A673 (cell line): ENCODE results near the gene RBAK. TPM values are rescaled to one million over a fixed set of nuclear protein-coding genes. Genes with fewer than 3 reads are reported as not detected.
"Not testable (repeated sequence)": the region's sequence is repeated elsewhere in the genome, so short reads cannot be mapped to it uniquely, and the experiment has no call there.

Experiments
- BruUV-seq: library from RNA; stranded (reverse); fragments of 400-500 nt; replicated peaks from 2 replicates; lab custom pipeline; 2021; lab: Mats Ljungman, UMichigan
- CTCF ChIA-PET: fragments of 300-600 bp; sonication (Branson Sonifier 250); formaldehyde crosslinking; loops from one replicate; lab custom pipeline; 2022; ENCODE audit warnings: antibody characterized with exemption; lab: Charles Lee
- POLR2A ChIA-PET: fragments of 300-600 bp; sonication (Branson Sonifier 250); formaldehyde crosslinking; loops from one replicate; lab custom pipeline; 2022; ENCODE audit warnings: antibody characterized with exemption; ENCODE audit not compliant: low non-redundant PET; lab: Charles Lee
- DNase-seq: peaks from one replicate; pipeline ENCODE4 v3.0.0-alpha.2; 2015; ENCODE audit warnings: low spot score
- H3K27ac ChIP-seq: fragments of 200-600 bp; sonication (generic); 2 replicates; pipeline ENCODE4 v1.5.1; 2016; ENCODE audit warnings: mixed run types, low read depth, mild to moderate bottlenecking, mixed read lengths, antibody characterized with exemption, low read length; ENCODE audit not compliant: poor library complexity, severe bottlenecking
- H3K27me3 ChIP-seq: fragments of 200-600 bp; sonication (generic); replicated peaks from 2 replicates; pipeline ENCODE4 v1.6.1; 2017; ENCODE audit warnings: mixed run types, low read depth, mild to moderate bottlenecking, mixed read lengths, antibody characterized with exemption, low read length; ENCODE audit not compliant: insufficient read depth, poor library complexity
- H3K36me3 ChIP-seq: fragments of 200-600 bp; sonication (generic); 2 replicates; pipeline ENCODE4 v1.6.1; 2016; ENCODE audit warnings: mixed run types, mild to moderate bottlenecking, mixed read lengths, antibody characterized with exemption, low read length; ENCODE audit not compliant: insufficient read depth, poor library complexity, severe bottlenecking
- H3K4me1 ChIP-seq: fragments of 200-600 bp; sonication (generic); 2 replicates; pipeline ENCODE4 v1.6.1; 2017; ENCODE audit warnings: mixed run types, mild to moderate bottlenecking, mixed read lengths, antibody characterized with exemption, low read length; ENCODE audit not compliant: insufficient read depth, poor library complexity, severe bottlenecking
- H3K4me3 ChIP-seq: fragments of 200-600 bp; sonication (generic); 2 replicates; pipeline ENCODE4 v1.5.1; 2016; ENCODE audit warnings: low read depth, mixed run types, mild to moderate bottlenecking, mixed read lengths, low read length; ENCODE audit not compliant: poor library complexity, severe bottlenecking
- H3K9me3 ChIP-seq: fragments of 200-600 bp; sonication (generic); 2 replicates; pipeline ENCODE4 v1.6.1; 2016; ENCODE audit warnings: mixed run types, low read depth, mild to moderate bottlenecking, mixed read lengths, antibody characterized with exemption, low read length; ENCODE audit not compliant: poor library complexity, severe bottlenecking
- EZH2 ChIP-seq: fragments of 200-600 bp; sonication (generic); IDR thresholded peaks from 2 replicates; pipeline ENCODE4 v1.6.1; 2017; ENCODE audit warnings: borderline replicate concordance, low read depth, mild to moderate bottlenecking, mixed read lengths, antibody characterized with exemption, low read length; ENCODE audit not compliant: poor library complexity, severe bottlenecking
- intact Hi-C: fragments of 100-400 bp; cut with micrococcal nuclease; formaldehyde crosslinking; loops from one replicate; pipeline ENCODE4 v1.10.0; 2022; ENCODE audit not compliant: unreplicated experiment
- total RNA-seq: library from RNA; stranded (reverse); gene quantifications from 2 replicates; pipeline ENCODE4 v1.2.3, GENCODE V29; 2021
- TF ChIP-seq, protein P1 (sequence below): fragments of 300-800, 200-600 bp; sonication (generic); conservative IDR thresholded peaks from 2 replicates; pipeline ENCODE4 v1.5.1; 2017; ENCODE audit warnings: low read depth, mild to moderate bottlenecking, antibody characterized with exemption, low read length, moderate library complexity, mixed read lengths

Gene RBAK
- total RNA-seq, 1 experiment from 2014 or later, result 17.3 TPM

DNA sequence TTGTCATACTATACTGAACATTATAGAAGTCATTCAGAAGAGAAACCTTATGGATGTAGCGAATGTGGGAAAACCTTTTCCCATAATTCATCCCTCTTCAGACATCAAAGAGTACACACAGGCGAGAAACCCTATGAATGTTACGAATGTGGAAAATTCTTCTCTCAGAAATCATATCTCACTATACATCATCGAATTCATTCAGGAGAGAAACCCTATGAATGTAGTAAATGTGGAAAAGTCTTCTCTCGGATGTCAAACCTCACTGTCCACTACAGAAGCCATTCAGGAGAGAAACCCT lies 19.4 kb downstream of the RBAK start:
- Histone ChIP-seq H3K36me3 (peaks cover 73% of the 10 kb centered on the region), H3K4me3 (no peak overlapping the region), H3K27ac (no peak overlapping the region), H3K27me3 (no peaks in the 10 kb centered on the region), H3K9me3 (peaks cover 92% of the 10 kb centered on the region), H3K4me1 (no peaks in the 10 kb centered on the region)
- DNase-seq, result no peak
- ChIA-PET CTCF (no interaction called here), POLR2A (no interaction called here)
- no peak for TF ChIP-seq EZH2
- TF ChIP-seq, protein P1, sequence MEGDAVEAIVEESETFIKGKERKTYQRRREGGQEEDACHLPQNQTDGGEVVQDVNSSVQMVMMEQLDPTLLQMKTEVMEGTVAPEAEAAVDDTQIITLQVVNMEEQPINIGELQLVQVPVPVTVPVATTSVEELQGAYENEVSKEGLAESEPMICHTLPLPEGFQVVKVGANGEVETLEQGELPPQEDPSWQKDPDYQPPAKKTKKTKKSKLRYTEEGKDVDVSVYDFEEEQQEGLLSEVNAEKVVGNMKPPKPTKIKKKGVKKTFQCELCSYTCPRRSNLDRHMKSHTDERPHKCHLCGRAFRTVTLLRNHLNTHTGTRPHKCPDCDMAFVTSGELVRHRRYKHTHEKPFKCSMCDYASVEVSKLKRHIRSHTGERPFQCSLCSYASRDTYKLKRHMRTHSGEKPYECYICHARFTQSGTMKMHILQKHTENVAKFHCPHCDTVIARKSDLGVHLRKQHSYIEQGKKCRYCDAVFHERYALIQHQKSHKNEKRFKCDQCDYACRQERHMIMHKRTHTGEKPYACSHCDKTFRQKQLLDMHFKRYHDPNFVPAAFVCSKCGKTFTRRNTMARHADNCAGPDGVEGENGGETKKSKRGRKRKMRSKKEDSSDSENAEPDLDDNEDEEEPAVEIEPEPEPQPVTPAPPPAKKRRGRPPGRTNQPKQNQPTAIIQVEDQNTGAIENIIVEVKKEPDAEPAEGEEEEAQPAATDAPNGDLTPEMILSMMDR, result no peak
- intact Hi-C loops, result no loop called here
- BruUV-seq, result TSS peak; percentile 1

DNA sequence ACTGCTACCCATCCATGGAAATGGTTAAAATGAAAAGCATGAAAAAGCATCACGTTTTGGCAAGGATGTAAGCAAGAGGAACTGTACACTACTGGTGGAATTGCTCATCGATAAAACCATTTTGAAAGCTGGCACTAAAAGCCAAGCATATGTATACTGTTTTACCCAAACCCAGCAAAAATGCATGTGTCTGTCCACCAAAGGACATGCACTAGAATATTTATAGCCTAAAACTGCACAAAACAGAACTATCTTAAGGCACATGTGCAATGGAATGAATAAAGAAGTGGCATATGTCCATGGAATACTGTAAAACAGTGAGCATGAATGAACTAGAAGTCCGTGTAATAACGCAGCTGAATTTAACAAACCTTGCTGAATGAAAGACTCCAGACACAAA lies 22.9 kb downstream of the RBAK start:
- no peak overlapping the region for H3K4me3 ChIP-seq
- peaks cover 4% of the 10 kb centered on the region for H3K4me1 ChIP-seq
- TF ChIP-seq, protein P1, result no peak
- TF ChIP-seq EZH2, result no peak
- POLR2A ChIA-PET, result no interaction called here
- H3K9me3 ChIP-seq, result peaks cover 69% of the 10 kb centered on the region
- peaks cover 40% of the 10 kb centered on the region for H3K36me3 ChIP-seq
- DNase-seq, result no peak
- intact Hi-C loops, result no loop called here
- no peak overlapping the region for H3K27ac ChIP-seq
- CTCF ChIA-PET, result no interaction called here
- H3K27me3 ChIP-seq, result no peaks in the 10 kb centered on the region
- no TSS peak for BruUV-seq

DNA sequence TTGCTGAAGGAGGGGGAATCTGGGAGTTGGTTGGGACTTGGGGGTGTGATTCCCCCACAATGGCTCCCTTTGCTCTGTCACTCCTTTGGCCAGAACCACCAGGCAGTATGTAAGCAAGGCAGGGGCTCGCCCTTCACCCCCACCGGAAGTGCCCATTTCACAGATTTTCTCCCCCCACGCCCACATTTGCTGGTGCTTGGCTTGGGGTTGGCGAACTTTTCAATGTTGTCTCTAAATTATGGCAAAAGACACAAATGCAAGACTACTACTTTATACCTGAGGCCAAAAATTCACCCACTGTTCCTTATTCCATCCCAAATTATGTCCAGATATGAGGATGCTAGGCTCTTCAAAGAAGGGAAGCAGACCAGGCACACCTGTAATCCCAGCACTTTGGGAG lies 24.5 kb downstream of the RBAK start:
- Histone ChIP-seq H3K27ac (no peak overlapping the region), H3K4me3 (no peak overlapping the region), H3K9me3 (peaks cover 53% of the 10 kb centered on the region), H3K27me3 (no peaks in the 10 kb centered on the region), H3K4me1 (peaks cover 4% of the 10 kb centered on the region), H3K36me3 (peaks cover 23% of the 10 kb centered on the region)
- CTCF ChIA-PET, result no interaction called here
- POLR2A ChIA-PET, result no interaction called here
- no peak for DNase-seq
- BruUV-seq, result no TSS peak
- no peak for TF ChIP-seq EZH2
- TF ChIP-seq, protein P1, result no peak
- intact Hi-C loops, result no loop called here

DNA sequence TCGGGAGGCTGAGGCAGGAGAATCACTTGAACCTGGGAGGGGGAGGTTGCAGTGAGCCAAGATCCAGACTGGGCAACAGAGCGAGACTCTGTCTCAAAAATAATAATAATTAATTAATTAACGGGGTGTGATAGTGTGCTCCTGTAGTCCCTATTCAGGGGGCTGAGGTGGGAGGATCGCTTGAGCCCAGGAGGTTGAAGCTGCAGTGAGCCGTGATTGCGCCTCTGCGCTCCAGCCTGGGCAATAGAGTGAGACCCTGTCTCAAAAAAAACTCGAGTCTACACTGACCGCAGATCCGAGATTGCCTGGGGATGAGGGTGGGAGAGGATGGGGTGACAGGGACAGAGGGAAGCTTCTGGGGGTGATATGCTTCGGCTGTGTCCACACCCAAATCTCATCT lies 29.5 kb downstream of the RBAK start:
- intact Hi-C loops, H3K27me3 ChIP-seq, H3K4me3 ChIP-seq, POLR2A ChIA-PET, H3K36me3 ChIP-seq, DNase-seq, CTCF ChIA-PET, H3K4me1 ChIP-seq, H3K27ac ChIP-seq, H3K9me3 ChIP-seq, BruUV-seq: not testable (repeated sequence)
